ENCODE measurements around the gene NTMT2.
A peak's percentile ranks its signal among the peaks of the same experiment; 100 is the strongest.
"Not testable (repeated sequence)": the region's sequence is repeated elsewhere in the genome, so short reads cannot be mapped to it uniquely, and the experiment has no call there.

The NTMT2 gene

GRCh38 chr1:170145770-170146676 is at the start of gene NTMT2:
NTMT2 (plus strand) TSS chr1:170145959; CDS start chr1:170146108, 149 bp downstream.
- DNase-seq (ENCODE audit: low read depth): no peak

- DNase-seq (ENCODE audit: low read depth): no peak
These were observed 49.6 kb upstream of the NTMT2 start for GRCh38 chr1:170095976-170096748.

- no peak for DNase-seq (ENCODE audit: low read depth)
These were observed 48.9 kb upstream of the NTMT2 start for GRCh38 chr1:170096806-170097340.

- no peak for DNase-seq (ENCODE audit: low read depth)
These were observed 48.3 kb upstream of the NTMT2 start for GRCh38 chr1:170097449-170097948.

- DNase-seq (ENCODE audit: low read depth): not testable (repeated sequence)
These were observed 32.6 kb upstream of the NTMT2 start for GRCh38 chr1:170113140-170113539.

- peak; percentile 25 for DNase-seq (ENCODE audit: low read depth)
These were observed 30.9 kb upstream of the NTMT2 start for GRCh38 chr1:170114906-170115305.

GRCh38 chr1:170122366-170122765 is 23.4 kb upstream of the NTMT2 start:
- DNase-seq (ENCODE audit: low read depth): no peak

GRCh38 chr1:170125269-170125668 is 20.5 kb upstream of the NTMT2 start:
- no peak for DNase-seq (ENCODE audit: low read depth)

- DNase-seq (ENCODE audit: low read depth): peak; percentile 75
These were observed 19.1 kb upstream of the NTMT2 start for GRCh38 chr1:170126696-170127095.

GRCh38 chr1:170131450-170131849 is 14.3 kb upstream of the NTMT2 start:
- no peak for DNase-seq (ENCODE audit: low read depth)

- no peak for DNase-seq (ENCODE audit: low read depth)
These were observed 13.8 kb upstream of the NTMT2 start for GRCh38 chr1:170131984-170132383.

GRCh38 chr1:170133766-170134495 is 11.8 kb upstream of the NTMT2 start:
- no peak for DNase-seq (ENCODE audit: low read depth)

- DNase-seq (ENCODE audit: low read depth): no peak
These were observed 11.2 kb upstream of the NTMT2 start for GRCh38 chr1:170134521-170134920.

GRCh38 chr1:170140371-170140770 is 5.4 kb upstream of the NTMT2 start:
- no peak for DNase-seq (ENCODE audit: low read depth)

- no peak for DNase-seq (ENCODE audit: low read depth)
These were observed 698 bp upstream of the NTMT2 start for GRCh38 chr1:170145061-170145460.

- DNase-seq (ENCODE audit: low read depth): no peak
These were observed 1.0 kb downstream of the NTMT2 start for GRCh38 chr1:170146720-170147263.

GRCh38 chr1:170149241-170149640 is 3.5 kb downstream of the NTMT2 start:
- no peak for DNase-seq (ENCODE audit: low read depth)

GRCh38 chr1:170150016-170150415 is 4.3 kb downstream of the NTMT2 start:
- DNase-seq (ENCODE audit: low read depth): no peak

- DNase-seq (ENCODE audit: low read depth): no peak
These were observed 5.2 kb downstream of the NTMT2 start for GRCh38 chr1:170150921-170151320.

- DNase-seq (ENCODE audit: low read depth): no peak
These were observed 7.7 kb downstream of the NTMT2 start for GRCh38 chr1:170153417-170153816.

GRCh38 chr1:170155055-170155454 is 9.3 kb downstream of the NTMT2 start:
- no peak for DNase-seq (ENCODE audit: low read depth)

GRCh38 chr1:170156594-170156993 is 10.8 kb downstream of the NTMT2 start:
- DNase-seq (ENCODE audit: low read depth): no peak

Data from ELR (cell line).